Peyer's patch (tissue), 4 donors: ENCODE data around the gene PRKCZ. TPM values are rescaled to one million over a fixed set of nuclear protein-coding genes. Genes with fewer than 3 reads are reported as not detected.

Experiments
- DNase-seq, 3 donors: peaks; one replicate each; pipeline ENCODE4 v3.0.0-alpha.2; 2017 to 2019
- H3K27ac ChIP-seq, 4 donors: fragments of 200-600 bp; sonication (generic); one replicate each; pipeline ENCODE4 v1.5.1; 2016 to 2019
- H3K27me3 ChIP-seq, 2 donors: fragments of 200-600 bp; sonication (generic); one replicate each; pipeline ENCODE4 v1.5.1; 2019
- H3K36me3 ChIP-seq, 3 donors: fragments of 200-600 bp; sonication (generic); one replicate each; pipeline ENCODE4 v1.5.1; 2016 to 2019
- H3K4me1 ChIP-seq, 4 donors: fragments of 200-600 bp; sonication (generic); one replicate each; pipeline ENCODE4 v1.5.1; 2016 to 2019
- H3K4me3 ChIP-seq, 4 donors: fragments of 200-600 bp; sonication (generic); 1 replicate in 3 of 4; 2 replicates in 1 of 4; pipeline ENCODE4 v1.5.1; 2016 to 2019; ENCODE audit warnings: mild to moderate bottlenecking in 1 of 4
- H3K9me3 ChIP-seq, 4 donors: fragments of 200-600 bp; sonication (generic); one replicate each; pipeline ENCODE4 v1.5.1; 2016 to 2019; ENCODE audit warnings: mild to moderate bottlenecking in 1 of 4
- CTCF ChIP-seq, 6 experiments: fragments of 450-650 bp in 4 of 6; fragments of 200-600 bp in 2 of 6; sonication (generic) in 1 of 6; IDR thresholded peaks; one replicate each; pipeline ENCODE4 v1.5.1; 2017 to 2019; ENCODE audit warnings: antibody characterized with exemption in 6 of 6, mild to moderate bottlenecking in 3 of 6, moderate library complexity in 1 of 6
- POLR2A ChIP-seq, 2 donors: fragments of 450-650 bp; IDR thresholded peaks; one replicate each; pipeline ENCODE4 v1.5.1; 2017; ENCODE audit warnings: antibody characterized with exemption in 2 of 2, mild to moderate bottlenecking in 2 of 2, moderate library complexity in 2 of 2
- total RNA-seq, 4 donors: library from RNA; depleted of rRNA; stranded (reverse); fragments of >200 nt; gene quantifications; one replicate each; pipeline ENCODE4 v1.1.0, GENCODE V29; 2016

Gene PRKCZ
- total RNA-seq, 4 donors from 2014 or later = 51.2 to 105 (median 93.6) TPM

- peaks cover 0 to 50% (median 0%) of the 10 kb centered on the region in 3 donors for H3K36me3 ChIP-seq
- no peaks in the 10 kb centered on the region for H3K27me3 ChIP-seq
- DNase-seq = no peak
- TF ChIP-seq CTCF (IDR thresholded peaks at IDR 0.05) = no peak
- TF ChIP-seq POLR2A (IDR thresholded peaks at IDR 0.05) = no peak
- no peaks in the 10 kb centered on the region for H3K4me1 ChIP-seq
- no peak overlapping the region for H3K27ac ChIP-seq
- H3K9me3 ChIP-seq = no peaks in the 10 kb centered on the region
- H3K4me3 ChIP-seq = no peak overlapping the region
These were observed 110.5 kb downstream of the PRKCZ start for GRCh38 chr1:2160451-2161300.

- Histone ChIP-seq H3K27ac (no peak overlapping the region), H3K9me3 (no peaks in the 10 kb centered on the region), H3K27me3 (no peaks in the 10 kb centered on the region), H3K4me3 (no peak overlapping the region), H3K36me3 (peaks cover 0 to 38% (median 0%) of the 10 kb centered on the region in 3 donors), H3K4me1 (no peaks in the 10 kb centered on the region)
- TF ChIP-seq POLR2A (IDR thresholded peaks at IDR 0.05) (no peak), CTCF (IDR thresholded peaks at IDR 0.05) (no peak)
- no peak for DNase-seq
These were observed 113.0 kb downstream of the PRKCZ start for GRCh38 chr1:2163205-2163604.

- Histone ChIP-seq H3K27ac (no peak overlapping the region), H3K4me1 (no peaks in the 10 kb centered on the region), H3K4me3 (no peak overlapping the region), H3K27me3 (no peaks in the 10 kb centered on the region), H3K9me3 (no peaks in the 10 kb centered on the region), H3K36me3 (peaks cover 0 to 25% (median 0%) of the 10 kb centered on the region in 3 donors)
- no peak for TF ChIP-seq POLR2A (IDR thresholded peaks at IDR 0.05)
- no peak for TF ChIP-seq CTCF (IDR thresholded peaks at IDR 0.05)
- DNase-seq = no peak
These were observed 115.4 kb downstream of the PRKCZ start for GRCh38 chr1:2165646-2166045.

GRCh38 chr1:2166254-2166653, 116.0 kb downstream of the PRKCZ start:
- Histone ChIP-seq H3K27ac (no peak overlapping the region), H3K4me1 (no peaks in the 10 kb centered on the region), H3K4me3 (no peak overlapping the region), H3K36me3 (peaks cover 0 to 20% (median 0%) of the 10 kb centered on the region in 3 donors), H3K9me3 (no peaks in the 10 kb centered on the region), H3K27me3 (no peaks in the 10 kb centered on the region)
- no peak for TF ChIP-seq POLR2A (IDR thresholded peaks at IDR 0.05)
- TF ChIP-seq CTCF (IDR thresholded peaks at IDR 0.05) = no peak
- no peak for DNase-seq

- no peak overlapping the region for H3K27ac ChIP-seq
- no peaks in the 10 kb centered on the region for H3K9me3 ChIP-seq
- H3K4me3 ChIP-seq = no peak overlapping the region
- no peak for DNase-seq
- no peaks in the 10 kb centered on the region for H3K27me3 ChIP-seq
- H3K4me1 ChIP-seq = no peaks in the 10 kb centered on the region
- peaks cover 0 to 20% (median 0%) of the 10 kb centered on the region in 3 donors for H3K36me3 ChIP-seq
- TF ChIP-seq CTCF (IDR thresholded peaks at IDR 0.05) = no peak
- no peak for TF ChIP-seq POLR2A (IDR thresholded peaks at IDR 0.05)
These were observed 116.5 kb downstream of the PRKCZ start for GRCh38 chr1:2166695-2167094.
